22Rv1 (cell line): ENCODE results near the gene CMAS.
"Not testable (repeated sequence)": the region's sequence is repeated elsewhere in the genome, so short reads cannot be mapped to it uniquely, and the experiment has no call there.

Source experiments
- H3K27ac ChIP-seq: fragments of 450-650 bp; 2 replicates; pipeline ENCODE4 v1.5.1; 2017
- CTCF ChIP-seq: fragments of 450-650 bp; IDR thresholded peaks from 2 replicates; pipeline ENCODE4 v1.5.1; 2017; ENCODE audit warnings: mild to moderate bottlenecking
- ZFX ChIP-seq: fragments of 450-650 bp; IDR thresholded peaks from 2 replicates; pipeline ENCODE4 v1.6.1; 2017; ENCODE audit warnings: antibody characterized with exemption, borderline replicate concordance

CMAS gene

GRCh38 chr12:22046090-22046967, at the start of gene CMAS:
CMAS (plus strand) TSS chr12:22046218; CDS start chr12:22046304, 86 bp downstream.
- no peak for TF ChIP-seq ZFX
- no peak for TF ChIP-seq CTCF
- H3K27ac ChIP-seq = peak within 1 kb of the TSS; percentile 76

- no peak overlapping the region for H3K27ac ChIP-seq
- TF ChIP-seq ZFX (no peak), CTCF (no peak)
Observed at GRCh38 chr12:21998295-21998694, 47.7 kb upstream of the CMAS start.

DNA sequence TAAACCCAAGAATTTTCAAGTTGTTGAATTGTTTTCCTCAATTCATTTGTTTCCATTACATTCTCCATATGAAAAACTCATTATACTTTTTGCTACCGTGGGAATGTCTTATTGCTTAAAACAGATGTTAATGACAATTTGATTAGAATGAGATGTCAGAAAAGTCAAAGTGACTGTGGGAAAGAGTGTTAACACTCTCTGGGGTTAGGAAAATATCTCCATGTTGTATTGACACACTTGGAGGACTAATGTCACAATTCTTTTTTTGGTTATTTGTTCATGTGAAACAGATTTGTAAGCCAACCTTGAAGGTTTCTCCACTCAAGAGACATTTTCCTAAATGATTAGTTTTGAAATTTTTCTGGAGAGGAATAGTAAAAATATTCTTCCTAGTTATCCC, 47.2 kb upstream of the CMAS start:
- TF ChIP-seq CTCF (no peak), ZFX (no peak)
- H3K27ac ChIP-seq = no peak overlapping the region

- TF ChIP-seq ZFX (no peak), CTCF (no peak)
- no peak overlapping the region for H3K27ac ChIP-seq
Observed at GRCh38 chr12:22002430-22002829, 43.6 kb upstream of the CMAS start.

- H3K27ac ChIP-seq = not testable (repeated sequence)
Observed at GRCh38 chr12:22007794-22008193, 38.2 kb upstream of the CMAS start.

GRCh38 chr12:22008196-22008595, 37.8 kb upstream of the CMAS start:
- no peak overlapping the region for H3K27ac ChIP-seq

DNA sequence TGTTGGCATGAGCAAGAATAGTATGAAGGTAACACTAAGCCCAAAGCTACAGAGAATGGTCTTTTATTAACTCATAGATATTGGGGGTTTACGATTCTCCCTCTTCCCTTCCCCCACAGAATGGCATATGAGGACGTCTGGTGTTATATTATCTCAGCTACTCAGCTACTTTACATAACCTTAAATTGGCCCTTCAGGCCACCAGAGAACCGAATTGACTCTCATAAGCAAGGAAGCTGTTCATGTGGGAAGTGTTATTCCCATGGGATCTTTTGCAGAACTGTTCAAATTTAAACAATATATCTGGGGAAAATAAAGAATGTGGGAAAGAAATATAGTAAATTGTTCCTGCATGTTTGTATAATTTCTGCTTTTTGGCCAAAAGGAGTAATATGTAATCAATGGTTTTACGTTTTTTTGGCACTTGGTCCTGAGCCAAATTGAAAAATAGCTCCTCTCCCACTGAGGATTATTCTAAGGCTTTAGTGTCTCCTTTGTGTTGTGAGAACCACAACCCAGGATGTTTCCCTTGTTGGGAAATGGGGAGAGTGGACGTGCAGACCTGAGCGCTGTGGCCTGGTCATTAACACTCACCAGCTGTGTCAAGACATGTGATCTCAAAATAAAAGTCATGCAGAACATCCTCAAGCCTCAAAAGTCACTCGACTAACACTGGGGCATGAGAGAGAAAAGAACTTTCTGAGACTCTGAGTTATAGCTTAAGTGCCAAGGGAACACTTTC, 31.8 kb upstream of the CMAS start:
- TF ChIP-seq CTCF = no peak
- no peak for TF ChIP-seq ZFX
- no peak overlapping the region for H3K27ac ChIP-seq

More at GRCh38 chr12:22008196-22008595, 37.8 kb upstream of the CMAS start:
- TF ChIP-seq CTCF = no peak
- no peak for TF ChIP-seq ZFX
